Hematopoietic multipotent progenitor cell treated with erythropoietin and hydrocortisone succinate and interleukin-3 and kit ligand, for 15 days (in vitro differentiated cells): Measurements from ENCODE around the gene RANBP2.
"Not testable (repeated sequence)": the region's sequence is repeated elsewhere in the genome, so short reads cannot be mapped to it uniquely, and the experiment has no call there.

Source experiments
- DNase-seq: peaks from one replicate; pipeline ENCODE4 v3.0.0-alpha.2; 2015; ENCODE audit warnings: low spot score

Gene RANBP2

GRCh38 chr2:108719149-108720044 lies at the start of gene RANBP2:
TSS of gene RANBP2 (plus strand) at chr2:108719482. CDS start at chr2:108719607, 125 bp downstream.
- DNase-seq: peak; percentile 92

DNA sequence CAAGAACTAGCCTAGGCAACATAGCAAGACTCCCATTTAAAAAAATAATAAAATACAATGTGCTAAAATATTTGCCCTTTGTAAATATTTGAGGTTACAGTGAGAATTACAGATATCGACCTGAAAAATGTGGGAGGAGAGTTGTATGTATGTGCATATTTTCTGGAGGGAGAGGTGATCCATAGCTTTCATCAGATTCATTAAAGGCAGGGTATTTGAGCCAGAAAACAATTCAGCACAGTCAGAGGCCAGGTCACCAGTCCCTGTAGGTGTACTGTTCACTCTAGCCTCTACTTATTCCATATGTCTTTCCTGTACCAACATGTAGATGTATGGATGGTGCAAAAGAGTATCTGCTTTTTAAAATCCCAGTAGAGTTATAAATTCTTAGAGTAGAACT lies 49.0 kb upstream of the RANBP2 start:
- DNase-seq: not testable (repeated sequence)

- not testable (repeated sequence) for DNase-seq
These were observed 47.0 kb upstream of the RANBP2 start for GRCh38 chr2:108672200-108672805.

DNA sequence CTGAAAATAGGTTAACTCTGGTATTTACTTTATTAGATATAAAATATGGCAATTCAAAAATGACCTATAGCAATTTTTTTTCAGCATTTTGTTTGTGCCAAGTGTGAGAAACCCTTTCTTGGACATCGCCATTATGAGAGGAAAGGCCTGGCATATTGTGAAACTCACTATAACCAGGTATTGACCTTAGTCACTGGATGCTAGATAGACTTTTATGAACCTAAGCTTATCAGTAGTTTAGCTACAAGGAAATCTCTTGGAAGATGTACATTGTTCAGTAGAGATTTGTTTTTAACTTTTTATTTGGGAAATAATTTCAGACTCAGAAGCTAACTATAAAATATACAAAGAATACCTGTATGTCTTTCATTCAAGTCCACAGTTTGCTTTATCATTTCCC lies 42.8 kb upstream of the RANBP2 start:
- not testable (repeated sequence) for DNase-seq

DNA sequence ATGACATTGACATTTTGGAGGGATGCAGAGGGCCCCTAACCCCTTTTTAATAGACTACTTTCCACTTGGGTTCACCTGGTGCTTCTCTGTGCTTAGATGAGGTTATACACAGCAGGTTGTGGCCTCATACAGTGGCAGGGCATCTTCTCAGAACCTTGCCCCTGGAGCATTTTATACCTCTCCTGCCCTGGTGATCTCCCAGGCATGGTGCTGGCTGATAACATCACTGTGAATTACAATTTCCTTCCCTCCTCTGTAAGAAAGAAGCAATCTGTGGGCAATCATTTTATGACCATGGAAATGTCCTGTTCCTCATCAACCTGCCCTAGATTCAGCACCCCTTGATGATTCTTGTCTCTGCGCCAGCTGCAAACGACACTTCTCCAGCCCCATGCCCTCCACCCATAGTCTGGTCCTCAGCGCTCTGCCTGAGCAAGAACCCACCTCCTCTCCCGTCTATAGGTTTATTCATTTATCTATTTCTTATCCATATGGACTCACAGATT lies 42.0 kb upstream of the RANBP2 start:
- DNase-seq: not testable (repeated sequence)

GRCh38 chr2:108678198-108678651 lies 41.1 kb upstream of the RANBP2 start:
- not testable (repeated sequence) for DNase-seq

DNA sequence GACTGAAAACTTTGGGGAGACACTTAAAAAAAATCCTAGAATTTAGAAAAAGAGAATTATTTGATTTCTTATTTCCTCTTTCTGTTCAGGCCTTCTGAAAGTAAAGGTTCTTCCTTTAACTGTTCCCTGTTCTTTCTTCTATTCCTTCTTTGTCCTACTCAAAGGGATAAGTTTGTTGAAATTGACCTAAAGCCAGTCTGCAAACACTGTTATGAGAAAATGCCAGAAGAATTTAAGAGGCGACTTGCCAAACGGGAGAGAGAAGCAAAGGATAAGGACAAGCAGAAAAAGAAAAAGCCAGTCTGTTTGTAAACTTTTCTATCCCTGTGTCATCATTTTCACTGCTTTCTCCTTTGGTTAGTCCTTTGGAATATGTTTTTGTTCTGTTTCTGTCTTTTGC lies 38.5 kb upstream of the RANBP2 start:
- not testable (repeated sequence) for DNase-seq

- not testable (repeated sequence) for DNase-seq
These were observed 30.2 kb upstream of the RANBP2 start for GRCh38 chr2:108688818-108689756.

GRCh38 chr2:108690001-108690400 lies 29.3 kb upstream of the RANBP2 start:
- DNase-seq: not testable (repeated sequence)

DNA sequence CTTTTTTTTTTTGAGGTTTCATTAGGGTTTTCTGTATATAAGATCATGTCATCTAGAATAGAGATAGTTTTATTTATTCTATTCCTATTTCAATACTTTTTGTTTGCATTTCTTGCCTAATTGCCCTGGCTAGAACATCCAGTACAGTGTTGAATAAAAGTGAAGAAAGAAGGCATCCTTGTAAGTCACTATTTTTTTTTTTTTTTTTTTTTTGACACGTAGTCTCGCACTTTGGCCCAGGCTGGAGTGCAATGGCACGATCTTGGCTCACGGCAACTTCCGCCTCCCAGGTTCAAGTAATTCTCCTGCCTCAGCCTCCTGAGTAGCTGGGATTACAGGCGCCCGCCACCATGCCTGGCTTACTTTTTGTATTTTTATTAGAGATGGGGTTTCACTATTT lies 27.8 kb upstream of the RANBP2 start:
- DNase-seq: no peak

GRCh38 chr2:108701208-108701607 lies 18.1 kb upstream of the RANBP2 start:
- DNase-seq: no peak

DNA sequence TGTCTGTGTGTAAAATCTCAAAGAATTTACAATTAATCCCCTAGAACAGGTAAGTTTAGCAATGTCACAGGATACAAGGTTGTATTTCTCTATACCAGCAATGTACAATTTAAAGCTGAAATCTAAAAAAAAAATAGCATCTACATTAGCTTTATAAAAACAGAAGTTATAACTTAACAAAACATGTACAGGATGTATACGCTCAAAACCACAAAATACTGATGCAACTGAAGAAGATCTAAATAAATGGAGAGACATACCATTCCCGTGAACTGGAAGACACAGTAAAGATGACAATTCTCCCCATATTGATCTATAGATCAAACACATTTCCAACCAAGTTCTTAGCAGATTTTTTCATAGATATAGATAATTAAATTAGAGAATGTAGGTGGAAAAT lies 17.5 kb upstream of the RANBP2 start:
- no peak for DNase-seq

- peak; percentile 11 for DNase-seq
These were observed 14.4 kb upstream of the RANBP2 start for GRCh38 chr2:108704871-108705270.

- DNase-seq: no peak
These were observed 12.0 kb upstream of the RANBP2 start for GRCh38 chr2:108707300-108707699.

DNA sequence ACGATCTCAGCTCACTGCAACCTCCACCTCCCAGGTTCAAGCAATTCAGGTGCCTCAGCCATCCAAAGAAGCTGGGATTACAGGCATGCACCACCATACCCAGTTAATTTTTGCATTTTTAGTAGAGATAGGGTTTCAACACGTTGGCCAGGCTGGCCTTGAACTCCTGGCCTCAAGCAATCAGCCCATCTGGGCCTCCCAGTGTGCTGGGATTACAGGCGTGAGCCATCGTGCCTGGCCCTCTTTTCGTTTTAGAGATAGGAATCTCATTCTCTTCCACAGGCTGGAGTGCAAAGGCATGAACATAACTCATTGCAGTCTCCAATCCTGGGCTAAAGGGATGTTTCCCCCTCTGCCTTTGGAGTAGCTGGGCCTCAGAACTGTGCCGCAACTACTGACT lies 2.3 kb upstream of the RANBP2 start:
- not testable (repeated sequence) for DNase-seq

DNA sequence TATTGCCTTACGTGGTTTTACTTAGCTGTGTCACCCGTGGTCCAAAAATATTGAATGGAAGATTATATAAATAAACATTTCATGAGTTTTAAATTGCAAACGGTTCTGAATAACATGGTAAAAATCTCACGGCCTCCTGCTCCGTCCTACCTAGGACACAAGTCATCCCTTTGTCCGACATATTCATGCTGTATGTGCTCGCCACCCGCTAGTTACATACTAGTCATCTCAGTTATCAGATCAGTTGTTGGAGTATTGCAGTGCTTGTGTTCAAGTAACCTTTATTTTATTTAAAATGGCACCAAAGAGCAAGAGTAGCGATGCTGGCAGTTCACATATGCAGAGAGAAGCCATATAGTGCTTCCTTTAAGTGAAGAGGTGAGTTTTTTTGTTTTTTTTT lies 6.8 kb downstream of the RANBP2 start:
- not testable (repeated sequence) for DNase-seq

DNA sequence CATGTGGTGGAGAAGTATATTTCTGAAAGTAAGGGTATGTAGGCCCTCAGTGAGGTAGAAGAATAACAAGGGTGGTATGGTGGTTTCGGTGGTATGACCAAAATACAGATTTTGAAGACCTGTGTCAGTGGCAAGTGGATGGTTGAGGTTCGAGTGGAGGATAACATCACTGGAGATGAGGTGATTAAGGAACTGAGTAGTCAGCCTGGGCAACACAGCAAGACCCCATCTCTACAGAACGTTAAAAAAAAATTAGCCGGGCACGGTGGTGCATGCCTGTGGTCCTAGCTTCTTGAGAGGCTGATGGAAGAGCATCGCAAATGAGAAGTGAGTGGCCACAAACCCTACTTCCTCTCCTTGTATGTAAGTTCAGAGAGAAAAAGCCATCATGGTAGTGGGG lies 15.4 kb downstream of the RANBP2 start:
- not testable (repeated sequence) for DNase-seq

GRCh38 chr2:108757973-108758372 lies 38.7 kb downstream of the RANBP2 start:
- not testable (repeated sequence) for DNase-seq

GRCh38 chr2:108762618-108763017 lies 43.3 kb downstream of the RANBP2 start:
- not testable (repeated sequence) for DNase-seq

- not testable (repeated sequence) for DNase-seq
These were observed 47.4 kb downstream of the RANBP2 start for GRCh38 chr2:108766671-108767070.

- DNase-seq: not testable (repeated sequence)
These were observed 48.6 kb downstream of the RANBP2 start for GRCh38 chr2:108767859-108768258.

DNA sequence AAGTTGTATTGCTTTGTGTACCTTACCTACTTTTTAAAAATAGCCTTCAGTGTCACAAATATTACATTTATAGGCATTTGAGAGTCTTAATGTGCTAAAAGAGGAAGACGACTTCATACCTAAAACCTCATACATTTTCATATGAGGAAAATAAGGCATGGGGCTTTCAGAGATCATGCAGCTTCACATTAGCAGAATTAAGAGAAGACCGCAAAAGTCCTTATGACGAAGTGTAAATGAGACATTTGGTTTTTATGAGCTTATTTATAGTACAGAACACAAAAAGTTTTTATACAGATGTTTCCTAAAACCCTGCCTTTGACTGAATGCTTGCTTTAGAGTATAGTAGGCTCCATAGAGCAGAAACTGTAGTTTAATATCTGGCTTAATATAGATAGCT lies 57.2 kb downstream of the RANBP2 start:
- no peak for DNase-seq
